SK-N-SH treated with all-trans-retinoic acid at 6 μM for 48 hours (cell line): ENCODE data around the gene TRIP4.

Experiments used
- ATAC-seq: fragments of 200-7000 bp; cut with Tn5 transposase; 3 replicates; pipeline ENCODE4 v1.9.1; 2020; ENCODE audit warnings: mild to moderate bottlenecking, moderate library complexity
- ARNTL ChIP-seq: fragments of 450-650 bp; formaldehyde crosslinking; IDR thresholded peaks from 2 replicates; pipeline ENCODE4 v1.5.0; 2020; ENCODE audit warnings: low read depth, mild to moderate bottlenecking, moderate library complexity, borderline replicate concordance
- BACH2 ChIP-seq: fragments of 250-450 bp; sonication (Bioruptor Pico); IDR thresholded peaks from 2 replicates; pipeline ENCODE4 v1.9.0; 2021; ENCODE audit warnings: mild to moderate bottlenecking, borderline replicate concordance
- CREB5 ChIP-seq: fragments of 250-450 bp; sonication (Bioruptor Pico); IDR thresholded peaks from 2 replicates; pipeline ENCODE4 v1.5.1; 2020; ENCODE audit warnings: low read depth, mild to moderate bottlenecking, moderate library complexity
- CSDC2 ChIP-seq: fragments of 250-450 bp; sonication (Bioruptor Pico); IDR thresholded peaks from 2 replicates; pipeline ENCODE4 v1.5.0; 2020; ENCODE audit warnings: mild to moderate bottlenecking, moderate library complexity
- CSRNP3 ChIP-seq: fragments of 250-450 bp; sonication (Bioruptor Pico); IDR thresholded peaks from 2 replicates; pipeline ENCODE4 v1.5.1; 2021; ENCODE audit warnings: mild to moderate bottlenecking, moderate library complexity
- ESRRG ChIP-seq: fragments of 250-450 bp; sonication (Bioruptor Pico); IDR thresholded peaks from 2 replicates; pipeline ENCODE4 v1.6.1; 2021; ENCODE audit warnings: mild to moderate bottlenecking
- GLIS3 ChIP-seq: fragments of 250-450 bp; sonication (Bioruptor Pico); IDR thresholded peaks from 2 replicates; pipeline ENCODE4 v1.5.0; 2020; ENCODE audit warnings: mild to moderate bottlenecking, moderate library complexity
- ISL1 ChIP-seq: fragments of 250-450 bp; sonication (Bioruptor Pico); IDR thresholded peaks from 2 replicates; pipeline ENCODE4 v2.1.2; 2022; ENCODE audit warnings: mild to moderate bottlenecking, moderate library complexity
- OSR1 ChIP-seq: fragments of 250-450 bp; sonication (Bioruptor Pico); IDR thresholded peaks from 2 replicates; pipeline ENCODE4 v1.8.0; 2022; ENCODE audit warnings: moderate library complexity, mild to moderate bottlenecking, inconsistent platforms
- PATZ1 ChIP-seq: fragments of 250-450 bp; sonication (Bioruptor Pico); IDR thresholded peaks from 2 replicates; pipeline ENCODE4 v1.8.0; 2020; ENCODE audit warnings: mild to moderate bottlenecking, moderate library complexity, borderline replicate concordance
- POU6F1 ChIP-seq: fragments of 250-450 bp; sonication (Bioruptor Pico); IDR thresholded peaks from 2 replicates; pipeline ENCODE4 v1.8.0; 2021; ENCODE audit warnings: low read depth, mild to moderate bottlenecking, moderate library complexity, borderline replicate concordance
- PPARA ChIP-seq: fragments of 250-450 bp; sonication (Bioruptor Pico); IDR thresholded peaks from 2 replicates; pipeline ENCODE4 v1.5.0; 2020; ENCODE audit warnings: mild to moderate bottlenecking, borderline replicate concordance
- SNAI2 ChIP-seq: fragments of 250-450 bp; sonication (Bioruptor Pico); IDR thresholded peaks from 2 replicates; pipeline ENCODE4 v1.5.0; 2020; ENCODE audit warnings: mild to moderate bottlenecking, moderate library complexity
- TCF4 ChIP-seq: fragments of 250-450 bp; sonication (Bioruptor Pico); IDR thresholded peaks from 2 replicates; pipeline ENCODE4 v1.8.0; 2021; ENCODE audit warnings: mild to moderate bottlenecking, moderate library complexity, borderline replicate concordance
- TOX ChIP-seq: fragments of 250-450 bp; sonication (Bioruptor Pico); IDR thresholded peaks from 2 replicates; pipeline ENCODE4 v1.8.0; 2021; ENCODE audit warnings: mild to moderate bottlenecking, moderate library complexity, borderline replicate concordance
- TSHZ2 ChIP-seq: fragments of 250-450 bp; sonication (Bioruptor Pico); IDR thresholded peaks from 2 replicates; pipeline ENCODE4 v1.5.0; 2020; ENCODE audit warnings: mild to moderate bottlenecking, moderate library complexity
- ZFP3 ChIP-seq: fragments of 250-450 bp; sonication (Bioruptor Pico); IDR thresholded peaks from 2 replicates; pipeline ENCODE4 v1.5.0; 2020; ENCODE audit warnings: mild to moderate bottlenecking, moderate library complexity
- ZFP30 ChIP-seq: fragments of 450-650 bp; formaldehyde crosslinking; IDR thresholded peaks from 2 replicates; pipeline ENCODE4 v1.5.0; 2022; ENCODE audit warnings: mild to moderate bottlenecking, moderate library complexity
- ZNF565 ChIP-seq: fragments of 450-650 bp; formaldehyde crosslinking; conservative IDR thresholded peaks from 2 replicates; pipeline ENCODE4 v1.5.0; 2020; ENCODE audit warnings: low read depth, mild to moderate bottlenecking, moderate library complexity
- ZNF8 ChIP-seq: fragments of 450-650 bp; formaldehyde crosslinking; IDR thresholded peaks from 2 replicates; pipeline ENCODE4 v1.5.0; 2020; ENCODE audit warnings: mild to moderate bottlenecking, moderate library complexity

Gene TRIP4

GRCh38 chr15:64355944-64356709, 31.5 kb upstream of the TRIP4 start, which contains the start of gene CSNK1G1:
Gene CSNK1G1, minus strand, starts transcription at chr15:64356173. Its CDS starts 55,674 bp downstream, at chr15:64300499.
- ATAC-seq = peak; percentile 97
- TF ChIP-seq ZNF8 (no peak), ZFP3 (CRISPR knock-in tag) (no peak), TCF4 (CRISPR knock-in tag) (no peak), ZFP30 (CRISPR knock-in tag) (no peak), GLIS3 (CRISPR knock-in tag) (no peak), ZNF565 (no peak), ARNTL (CRISPR knock-in tag) (no peak), TSHZ2 (CRISPR knock-in tag) (no peak), ISL1 (CRISPR knock-in tag) (no peak), ESRRG (CRISPR knock-in tag) (no peak), BACH2 (no peak), OSR1 (no peak)

GRCh38 chr15:64356710-64357040, 31.0 kb upstream of the TRIP4 start:
- no peak for ATAC-seq
- TF ChIP-seq GLIS3 (CRISPR knock-in tag) = no peak

GRCh38 chr15:64361259-64361658, 26.4 kb upstream of the TRIP4 start:
- no peak for ATAC-seq
- TF ChIP-seq ZFP3 (CRISPR knock-in tag) (no peak), CSRNP3 (CRISPR knock-in tag) (no peak), ARNTL (CRISPR knock-in tag) (no peak), SNAI2 (CRISPR knock-in tag) (no peak), POU6F1 (CRISPR knock-in tag) (no peak), ZNF565 (no peak), ISL1 (CRISPR knock-in tag) (no peak), PPARA (CRISPR knock-in tag) (no peak), ZFP30 (CRISPR knock-in tag) (no peak), CSDC2 (no peak), OSR1 (no peak), ESRRG (CRISPR knock-in tag) (no peak), ZNF8 (no peak), GLIS3 (CRISPR knock-in tag) (no peak), PATZ1 (no peak), CREB5 (CRISPR knock-in tag) (no peak), TOX (CRISPR knock-in tag) (no peak)
- TF ChIP-seq, all 23 proteins: peak for 0
